BJ (cell line): ENCODE results near the gene MSL3B.

ENCODE experiments used
- CTCF ChIA-PET: fragments of 350-600 bp; formaldehyde crosslinking; extraction: SDS; loops from one replicate; lab custom pipeline; 2021; ENCODE audit warnings: antibody characterized with exemption, inconsistent platforms; lab: Yijun Ruan, JAX
- POLR2A ChIA-PET: fragments of 300-600 bp; sonication (Branson Sonifier 250); formaldehyde crosslinking; extraction: SDS; loops from one replicate; lab custom pipeline; 2021; ENCODE audit warnings: antibody characterized with exemption; lab: Charles Lee
- DNase-seq: peaks from one replicate; pipeline ENCODE4 v3.0.0-alpha.2; 2011; ENCODE audit warnings: low read depth
- H3K27me3 ChIP-seq: 2 replicates; pipeline ENCODE4 v1.6.0; 2011; ENCODE audit warnings: low read length; ENCODE audit not compliant: control insufficient read depth, insufficient read depth
- H3K36me3 ChIP-seq: 2 replicates; pipeline ENCODE4 v1.5.1; 2011; ENCODE audit warnings: low read length; ENCODE audit not compliant: control insufficient read depth, insufficient read depth
- H3K4me3 ChIP-seq: 2 replicates; pipeline ENCODE4 v1.5.1; 2011; ENCODE audit warnings: low read depth, mild to moderate bottlenecking, control low read depth, low read length
- CTCF ChIP-seq: IDR thresholded peaks from 2 replicates; pipeline ENCODE4 v1.5.1; 2011; ENCODE audit warnings: low read depth, mild to moderate bottlenecking, control low read depth, inconsistent platforms, low read length, moderate library complexity; ENCODE audit not compliant: insufficient read depth

The MSL3B gene

GRCh38 chr2:233824373-233824772 is 43.8 kb downstream of the MSL3B start:
- no peak for DNase-seq
- CTCF ChIA-PET = no interaction called here

GRCh38 chr2:233823731-233824121 is 44.5 kb downstream of the MSL3B start:
- ChIA-PET POLR2A (no interaction called here), CTCF (no interaction called here)
- DNase-seq = no peak
- no peak for TF ChIP-seq CTCF
- H3K36me3 ChIP-seq = no peaks in the 10 kb centered on the region
- no peak overlapping the region for H3K4me3 ChIP-seq
- no peaks in the 10 kb centered on the region for H3K27me3 ChIP-seq

More at GRCh38 chr2:233824373-233824772, 43.8 kb downstream of the MSL3B start:
- Histone ChIP-seq H3K4me3 (no peak overlapping the region), H3K36me3 (no peaks in the 10 kb centered on the region), H3K27me3 (no peaks in the 10 kb centered on the region)
- no peak for TF ChIP-seq CTCF
- POLR2A ChIA-PET = no interaction called here

GRCh38 chr2:233822781-233823730 is 45.1 kb downstream of the MSL3B start:
- Histone ChIP-seq H3K4me3 (no peak overlapping the region), H3K36me3 (no peaks in the 10 kb centered on the region), H3K27me3 (no peaks in the 10 kb centered on the region)
- TF ChIP-seq CTCF = no peak
- no peak for DNase-seq
- ChIA-PET POLR2A (no interaction called here), CTCF (no interaction called here)

- Histone ChIP-seq H3K27me3 (no peaks in the 10 kb centered on the region), H3K4me3 (no peak overlapping the region), H3K36me3 (no peaks in the 10 kb centered on the region)
- no peak for DNase-seq
- TF ChIP-seq CTCF = no peak
- ChIA-PET CTCF (interaction anchor here (0.8 kb wide), 1 partner anchor 18 kb away, joined by 3 read pairs; no protein-coding TSS in a partner anchor), POLR2A (no interaction called here)
These were observed 46.0 kb downstream of the MSL3B start for GRCh38 chr2:233822101-233822771.

- CTCF ChIA-PET = interaction anchor here (0.8 kb wide), 1 partner anchor 19 kb away, joined by 3 read pairs; no protein-coding TSS in a partner anchor
- Histone ChIP-seq H3K27me3 (no peaks in the 10 kb centered on the region), H3K36me3 (no peaks in the 10 kb centered on the region), H3K4me3 (no peak overlapping the region)
- DNase-seq = no peak
- TF ChIP-seq CTCF = no peak
- POLR2A ChIA-PET = no interaction called here
These were observed 46.5 kb downstream of the MSL3B start for GRCh38 chr2:233821709-233822100.
